Endodermal cell (in vitro differentiated cells): ENCODE results near the gene SART3. TPM values are rescaled to one million over a fixed set of nuclear protein-coding genes. Genes with fewer than 3 reads are reported as not detected.

Experiments
- DNase-seq: peaks from one replicate; pipeline ENCODE4 v3.0.0-alpha.2; 2017
- H3K27ac ChIP-seq: 2 replicates; pipeline ENCODE4 v1.5.1; 2013; ENCODE audit warnings: mild to moderate bottlenecking, low read depth, low read length, moderate library complexity
- H3K27me3 ChIP-seq: 2 replicates; pipeline ENCODE4 v1.6.1; 2013; ENCODE audit warnings: mild to moderate bottlenecking, low read length, moderate library complexity; ENCODE audit not compliant: insufficient read depth, control insufficient read depth, poor library complexity, severe bottlenecking
- H3K36me3 ChIP-seq: 2 replicates; pipeline ENCODE4 v1.7.0; 2013; ENCODE audit warnings: mild to moderate bottlenecking, low read length, moderate library complexity; ENCODE audit not compliant: control insufficient read depth, insufficient read depth
- H3K4me1 ChIP-seq: one replicate; pipeline ENCODE4 v1.7.0; 2013; ENCODE audit warnings: low read length; ENCODE audit not compliant: control insufficient read depth, insufficient read depth
- H3K4me3 ChIP-seq: 2 replicates; pipeline ENCODE4 v1.5.1; 2013; ENCODE audit warnings: mild to moderate bottlenecking, low read length, moderate library complexity
- H3K9ac ChIP-seq: 2 replicates; pipeline ENCODE4 v1.6.1; 2013; ENCODE audit warnings: mild to moderate bottlenecking, low read length, moderate library complexity; ENCODE audit not compliant: poor library complexity, severe bottlenecking; ENCODE audit errors: extremely low read depth
- H3K9me3 ChIP-seq: 2 replicates; pipeline ENCODE4 v1.6.1; 2013; ENCODE audit warnings: mild to moderate bottlenecking, low read length, moderate library complexity; ENCODE audit not compliant: control insufficient read depth
- H3K27ac Mint-ChIP-seq: 2 replicates; pipeline ENCODE4 v1.8.0; 2020; ENCODE audit warnings: mixed read lengths
- H3K27me3 Mint-ChIP-seq: 2 replicates; pipeline ENCODE4 v1.8.0; 2021; ENCODE audit warnings: mild to moderate bottlenecking, mixed read lengths; ENCODE audit not compliant: insufficient read depth
- H3K36me3 Mint-ChIP-seq: 2 replicates; pipeline ENCODE4 v1.8.0; 2020; ENCODE audit warnings: low read depth, mixed read lengths
- H3K4me1 Mint-ChIP-seq: 2 replicates; pipeline ENCODE4 v1.8.0; 2020; ENCODE audit warnings: mixed read lengths
- H3K4me3 Mint-ChIP-seq: 2 replicates; pipeline ENCODE4 v1.8.0; 2020; ENCODE audit warnings: mild to moderate bottlenecking, moderate library complexity, mixed read lengths
- H3K9me3 Mint-ChIP-seq: 2 replicates; pipeline ENCODE4 v1.8.0; 2020; ENCODE audit warnings: mild to moderate bottlenecking, mixed read lengths
- CTCF ChIP-seq: fragments of 200-600 bp; sonication (generic); conservative IDR thresholded peaks from 2 replicates; pipeline ENCODE4 v1.5.0; 2021; ENCODE audit warnings: antibody characterized with exemption, mild to moderate bottlenecking
- WGBS, 2 experiments: methylation state at CpG; one replicate each; pipeline versions ENCODE4 v1.1.5 to v1.1.7; 2013; ENCODE audit warnings: missing lambda C conversion rate in 2 of 2, mixed read lengths in 1 of 2; ENCODE audit not compliant: insufficient coverage in 1 of 2, insufficient read length in 1 of 2; 5-methylcytosine and 5-hydroxymethylcytosine counted together
- total RNA-seq, 2 donors: library from RNA; stranded (reverse); fragmentation: NEBNext Ultra II Directional in 1 of 2; extraction: Animal tissue kit (Norgen Biotek cat#: 25700) in 1 of 2; gene quantifications; 2 replicates in 1 of 2; 3 replicates in 1 of 2; pipeline ENCODE4 v1.2.1, GENCODE V29; 2021

Gene SART3
- total RNA-seq, 2 donors from 2014 or later = 83.5 to 86.2 TPM

GRCh38 chr12:108609537-108610335 is 48.8 kb upstream of the SART3 start:
- Mint-ChIP-seq H3K36me3 (no peaks in the 10 kb centered on the region), H3K27me3 (no peaks in the 10 kb centered on the region), H3K4me3 (no peak overlapping the region), H3K4me1 (no peaks in the 10 kb centered on the region), H3K27ac (no peak overlapping the region), H3K9me3 (no peaks in the 10 kb centered on the region)
- Histone ChIP-seq H3K4me3 (no peak overlapping the region), H3K9me3 (no peaks in the 10 kb centered on the region), H3K9ac (no peak overlapping the region), H3K36me3 (no peaks in the 10 kb centered on the region), H3K4me1 (no peaks in the 10 kb centered on the region), H3K27me3 (no peaks in the 10 kb centered on the region), H3K27ac (no peak overlapping the region)
- 86 to 87% methylated on average over 14 to 21 of the region's 21 CpGs for WGBS, 2 experiments
- TF ChIP-seq CTCF = no peak
- no peak for DNase-seq

- WGBS, 2 experiments = 88 to 89% methylated on average over 4 to 5 of the region's 5 CpGs
These were observed 47.6 kb upstream of the SART3 start for GRCh38 chr12:108608616-108609015.

DNA sequence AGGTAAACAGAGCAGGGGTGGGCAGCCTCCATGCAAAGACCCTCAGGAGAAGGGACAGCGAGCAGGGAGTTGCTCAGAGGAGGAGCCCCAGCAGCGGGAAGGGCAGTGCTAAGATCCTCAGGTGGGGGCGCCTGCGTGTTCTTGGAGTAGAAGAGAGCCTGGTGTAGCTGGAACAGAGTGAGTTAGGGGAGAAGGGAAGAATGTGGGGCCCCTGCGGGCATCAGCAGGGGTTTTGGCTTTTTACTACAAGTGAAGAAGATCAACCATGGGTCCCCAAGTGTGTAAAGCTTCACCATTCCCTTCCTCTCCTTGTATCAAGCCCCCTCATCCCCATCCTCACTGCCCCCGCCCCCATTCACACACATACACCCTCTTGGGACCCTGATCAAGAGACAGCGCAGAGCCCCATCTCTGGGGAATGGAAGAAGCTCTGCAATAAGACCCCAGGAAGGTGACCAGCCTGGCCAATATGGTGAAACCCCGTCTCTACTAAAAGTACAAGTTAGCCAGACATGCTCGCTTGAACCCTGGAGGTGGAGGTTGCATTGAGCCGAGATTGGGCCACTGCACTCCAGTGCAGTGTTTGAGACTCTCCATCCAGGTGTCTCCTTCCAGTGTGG is 47.1 kb upstream of the SART3 start:
- no peaks in the 10 kb centered on the region for H3K27me3 ChIP-seq
- Mint-ChIP-seq H3K27ac (no peak overlapping the region), H3K4me3 (no peak overlapping the region), H3K36me3 (no peaks in the 10 kb centered on the region), H3K27me3 (no peaks in the 10 kb centered on the region), H3K9me3 (no peaks in the 10 kb centered on the region), H3K4me1 (no peaks in the 10 kb centered on the region)
- no peak overlapping the region for H3K9ac ChIP-seq
- no peaks in the 10 kb centered on the region for H3K36me3 ChIP-seq
- H3K4me3 ChIP-seq = no peak overlapping the region
- no peaks in the 10 kb centered on the region for H3K4me1 ChIP-seq
- no peak overlapping the region for H3K27ac ChIP-seq
- H3K9me3 ChIP-seq = no peaks in the 10 kb centered on the region
- WGBS, 2 experiments = 82 to 90% methylated on average over 6 to 10 of the region's 10 CpGs
- DNase-seq = no peak
- TF ChIP-seq CTCF = peak; percentile 11

More at GRCh38 chr12:108608616-108609015, 47.6 kb upstream of the SART3 start:
- H3K4me3 Mint-ChIP-seq = no peak overlapping the region
- DNase-seq = no peak
- H3K36me3 ChIP-seq = no peaks in the 10 kb centered on the region
- no peaks in the 10 kb centered on the region for H3K36me3 Mint-ChIP-seq
- H3K27me3 Mint-ChIP-seq = no peaks in the 10 kb centered on the region
- no peak overlapping the region for H3K9ac ChIP-seq
- no peaks in the 10 kb centered on the region for H3K27me3 ChIP-seq
- H3K27ac ChIP-seq = no peak overlapping the region
- H3K4me3 ChIP-seq = no peak overlapping the region
- H3K9me3 Mint-ChIP-seq = no peaks in the 10 kb centered on the region
- H3K4me1 ChIP-seq = no peaks in the 10 kb centered on the region
- H3K27ac Mint-ChIP-seq = no peak overlapping the region
- H3K9me3 ChIP-seq = no peaks in the 10 kb centered on the region
- TF ChIP-seq CTCF = no peak
- no peaks in the 10 kb centered on the region for H3K4me1 Mint-ChIP-seq
